CD4-positive, alpha-beta T cell treated with Interferon alpha-2 for 1 hour (primary cell): ENCODE measurements around the gene GAB4.
"Not testable (repeated sequence)": the region's sequence is repeated elsewhere in the genome, so short reads cannot be mapped to it uniquely, and the experiment has no call there.

Source experiments
- DNase-seq, 2 donors: peaks; one replicate each; pipeline ENCODE4 v3.0.0-alpha.2; 2020 to 2022

The GAB4 gene

GRCh38 chr22:16956290-16956689, 51.7 kb downstream of the GAB4 start:
- DNase-seq: no peak

- DNase-seq: peak in 1 of 2 donors; percentile 14
Observed at GRCh38 chr22:16955678-16956210, 52.3 kb downstream of the GAB4 start.

- no peak for DNase-seq
Observed at GRCh38 chr22:16955081-16955480, 52.9 kb downstream of the GAB4 start.

GRCh38 chr22:16954060-16954403, 54.0 kb downstream of the GAB4 start:
- no peak for DNase-seq

GRCh38 chr22:16953206-16954059, 54.6 kb downstream of the GAB4 start:
- no peak for DNase-seq

GRCh38 chr22:16949561-16949960, 58.5 kb downstream of the GAB4 start:
- no peak for DNase-seq

GRCh38 chr22:16937811-16938210, 70.2 kb downstream of the GAB4 start:
- DNase-seq: no peak

GRCh38 chr22:16937209-16937608, 70.8 kb downstream of the GAB4 start:
- DNase-seq: not testable (repeated sequence)

GRCh38 chr22:16936625-16937024, 71.4 kb downstream of the GAB4 start:
- DNase-seq: no peak

GRCh38 chr22:16935209-16935608, 72.8 kb downstream of the GAB4 start:
- DNase-seq: no peak

- DNase-seq: no peak
Observed at GRCh38 chr22:16933291-16934282, 74.4 kb downstream of the GAB4 start.

- no peak for DNase-seq
Observed at GRCh38 chr22:16932577-16932976, 75.4 kb downstream of the GAB4 start.

- DNase-seq: no peak
Observed at GRCh38 chr22:16925407-16925966, 82.5 kb downstream of the GAB4 start.

GRCh38 chr22:16922706-16923105, 85.3 kb downstream of the GAB4 start:
- DNase-seq: no peak

- no peak for DNase-seq
Observed at GRCh38 chr22:16922076-16922475, 85.9 kb downstream of the GAB4 start.

GRCh38 chr22:16917144-16918003, 90.6 kb downstream of the GAB4 start:
- peak; percentile 22 to 50 for DNase-seq

GRCh38 chr22:16915701-16916100, 92.3 kb downstream of the GAB4 start:
- no peak for DNase-seq

- not testable (repeated sequence) for DNase-seq
Observed at GRCh38 chr22:16914911-16915310, 93.1 kb downstream of the GAB4 start.

GRCh38 chr22:16914006-16914405, 94.0 kb downstream of the GAB4 start:
- no peak for DNase-seq

GRCh38 chr22:16912281-16912680, 95.7 kb downstream of the GAB4 start:
- DNase-seq: no peak
